ENCODE measurements around the gene UNC5A. TPM values are rescaled to one million over a fixed set of nuclear protein-coding genes. Genes with fewer than 3 reads are reported as not detected.

The UNC5A gene
- total RNA-seq, 1 donor from 2014 or later = 2.8 TPM

GRCh38 chr5:176769911-176770310, 40.4 kb upstream of the UNC5A start:
- Mint-ChIP-seq H3K4me3 (ENCODE audit: low read depth) (no peak overlapping the region), H3K36me3 (ENCODE audit: insufficient read depth) (peaks cover 2% of the 10 kb centered on the region), H3K27me3 (peaks cover 48% of the 10 kb centered on the region), H3K27ac (no peak overlapping the region), H3K9me3 (ENCODE audit: low read depth) (peaks cover 9% of the 10 kb centered on the region), H3K4me1 (ENCODE audit: low read depth) (no peaks in the 10 kb centered on the region)
- DNase-seq (ENCODE audit: low spot score, unreplicated experiment) = no peak
- no peak for TF ChIP-seq CTCF (IDR thresholded peaks at IDR 0.05; ENCODE audit: unreplicated experiment)

DNA sequence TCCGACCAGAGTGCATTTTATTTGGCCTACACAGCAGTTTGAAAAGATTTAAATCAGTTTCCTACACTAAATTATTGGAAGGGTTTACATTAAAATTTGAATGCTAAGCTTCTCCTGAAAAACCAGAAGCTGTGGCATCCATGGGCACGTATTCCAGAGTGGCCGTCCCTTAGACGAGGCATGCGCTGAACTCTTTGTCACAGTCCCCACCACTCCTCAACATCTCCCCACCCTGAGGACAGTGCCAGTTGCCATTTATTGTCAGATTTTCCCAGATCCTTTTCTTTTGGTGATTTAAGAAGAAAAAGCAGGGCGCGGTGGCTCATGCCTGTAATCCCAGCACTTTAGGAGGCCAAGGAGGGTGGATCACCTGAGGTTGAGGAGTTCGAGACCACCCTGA, 39.9 kb upstream of the UNC5A start:
- no peak for DNase-seq (ENCODE audit: low spot score, unreplicated experiment)
- H3K27me3 Mint-ChIP-seq = peaks cover 49% of the 10 kb centered on the region

DNA sequence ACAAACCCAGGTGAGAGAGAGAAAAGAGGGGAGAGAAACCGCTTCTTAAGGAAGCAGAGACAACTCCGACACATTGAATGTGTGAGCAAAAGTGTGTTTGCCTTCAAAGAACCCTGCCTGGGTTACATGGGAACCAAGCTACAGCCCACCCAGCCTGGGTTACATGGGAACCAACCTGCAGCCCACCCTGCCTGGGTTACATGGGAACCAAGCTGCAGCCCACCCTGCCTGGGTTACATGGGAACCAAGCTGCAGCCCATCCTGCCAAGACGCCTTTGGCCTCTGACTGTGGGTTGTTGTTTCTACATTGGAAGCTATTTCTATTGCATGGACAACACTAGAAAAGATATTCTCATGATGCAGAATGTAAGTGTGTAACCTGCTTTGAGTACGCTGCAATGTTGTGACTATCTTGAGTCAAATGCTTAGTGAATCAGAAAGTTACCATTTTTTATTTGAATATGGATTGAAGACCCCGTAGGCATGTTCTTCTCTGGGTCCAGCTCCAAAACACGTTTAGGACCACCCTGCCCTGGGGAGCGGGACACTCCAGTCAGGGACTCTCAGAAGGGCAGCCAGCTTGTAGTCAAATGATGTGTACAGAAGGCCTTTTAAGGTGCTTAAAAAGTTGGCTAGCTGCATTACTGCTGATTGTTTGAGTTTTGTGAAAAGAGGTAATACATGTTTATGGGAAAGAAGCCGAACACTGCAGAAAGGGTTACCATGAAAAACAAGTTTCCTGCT, 39.1 kb upstream of the UNC5A start:
- H3K4me3 Mint-ChIP-seq (ENCODE audit: low read depth) = no peak overlapping the region
- no peak for TF ChIP-seq CTCF (IDR thresholded peaks at IDR 0.05; ENCODE audit: unreplicated experiment)
- no peaks in the 10 kb centered on the region for H3K36me3 Mint-ChIP-seq (ENCODE audit: insufficient read depth)
- no peak for DNase-seq (ENCODE audit: low spot score, unreplicated experiment)
- no peaks in the 10 kb centered on the region for H3K4me1 Mint-ChIP-seq (ENCODE audit: low read depth)
- H3K9me3 Mint-ChIP-seq (ENCODE audit: low read depth) = no peaks in the 10 kb centered on the region
- H3K27me3 Mint-ChIP-seq = peaks cover 43% of the 10 kb centered on the region
- no peak overlapping the region for H3K27ac Mint-ChIP-seq

More for the DNA sequence above, 39.9 kb upstream of the UNC5A start:
- Mint-ChIP-seq H3K36me3 (ENCODE audit: insufficient read depth) (peaks cover 2% of the 10 kb centered on the region), H3K4me3 (ENCODE audit: low read depth) (no peak overlapping the region), H3K4me1 (ENCODE audit: low read depth) (no peaks in the 10 kb centered on the region), H3K27ac (no peak overlapping the region), H3K9me3 (ENCODE audit: low read depth) (peaks cover 6% of the 10 kb centered on the region)
- TF ChIP-seq CTCF (IDR thresholded peaks at IDR 0.05; ENCODE audit: unreplicated experiment) = no peak

GRCh38 chr5:176772271-176773210, 37.8 kb upstream of the UNC5A start:
- Mint-ChIP-seq H3K27me3 (peaks cover 39% of the 10 kb centered on the region), H3K27ac (no peak overlapping the region), H3K9me3 (ENCODE audit: low read depth) (no peaks in the 10 kb centered on the region), H3K4me1 (ENCODE audit: low read depth) (no peaks in the 10 kb centered on the region), H3K36me3 (ENCODE audit: insufficient read depth) (no peaks in the 10 kb centered on the region), H3K4me3 (ENCODE audit: low read depth) (no peak overlapping the region)
- no peak for DNase-seq (ENCODE audit: low spot score, unreplicated experiment)
- no peak for TF ChIP-seq CTCF (IDR thresholded peaks at IDR 0.05; ENCODE audit: unreplicated experiment)

GRCh38 chr5:176773408-176774035, 36.8 kb upstream of the UNC5A start:
- Mint-ChIP-seq H3K4me3 (ENCODE audit: low read depth) (no peak overlapping the region), H3K27ac (no peak overlapping the region), H3K4me1 (ENCODE audit: low read depth) (no peaks in the 10 kb centered on the region), H3K9me3 (ENCODE audit: low read depth) (no peaks in the 10 kb centered on the region), H3K27me3 (peaks cover 37% of the 10 kb centered on the region), H3K36me3 (ENCODE audit: insufficient read depth) (no peaks in the 10 kb centered on the region)
- no peak for TF ChIP-seq CTCF (IDR thresholded peaks at IDR 0.05; ENCODE audit: unreplicated experiment)
- no peak for DNase-seq (ENCODE audit: low spot score, unreplicated experiment)

All from progenitor cell of endocrine pancreas (in vitro differentiated cells).